ENCODE measurements around the gene OR7C2.

Gene OR7C2

GRCh38 chr19:14941189-14941588, at the start of gene OR7C2:
Gene OR7C2 (plus strand): TSS chr19:14941489. CDS start chr19:14941489, 0 bp downstream.
- in situ Hi-C loops (cut with MboI; ENCODE audit: low sequenced_read_pairs, unreplicated experiment): no loop called here
- TF ChIP-seq, protein P1, sequence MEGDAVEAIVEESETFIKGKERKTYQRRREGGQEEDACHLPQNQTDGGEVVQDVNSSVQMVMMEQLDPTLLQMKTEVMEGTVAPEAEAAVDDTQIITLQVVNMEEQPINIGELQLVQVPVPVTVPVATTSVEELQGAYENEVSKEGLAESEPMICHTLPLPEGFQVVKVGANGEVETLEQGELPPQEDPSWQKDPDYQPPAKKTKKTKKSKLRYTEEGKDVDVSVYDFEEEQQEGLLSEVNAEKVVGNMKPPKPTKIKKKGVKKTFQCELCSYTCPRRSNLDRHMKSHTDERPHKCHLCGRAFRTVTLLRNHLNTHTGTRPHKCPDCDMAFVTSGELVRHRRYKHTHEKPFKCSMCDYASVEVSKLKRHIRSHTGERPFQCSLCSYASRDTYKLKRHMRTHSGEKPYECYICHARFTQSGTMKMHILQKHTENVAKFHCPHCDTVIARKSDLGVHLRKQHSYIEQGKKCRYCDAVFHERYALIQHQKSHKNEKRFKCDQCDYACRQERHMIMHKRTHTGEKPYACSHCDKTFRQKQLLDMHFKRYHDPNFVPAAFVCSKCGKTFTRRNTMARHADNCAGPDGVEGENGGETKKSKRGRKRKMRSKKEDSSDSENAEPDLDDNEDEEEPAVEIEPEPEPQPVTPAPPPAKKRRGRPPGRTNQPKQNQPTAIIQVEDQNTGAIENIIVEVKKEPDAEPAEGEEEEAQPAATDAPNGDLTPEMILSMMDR (IDR thresholded peaks at IDR 0.05; ENCODE audit: borderline replicate concordance, control extremely low read depth, extremely low read depth, insufficient read depth, missing control alignments): no peak
- DNase-seq (ENCODE audit: low spot score): no peak

DNA sequence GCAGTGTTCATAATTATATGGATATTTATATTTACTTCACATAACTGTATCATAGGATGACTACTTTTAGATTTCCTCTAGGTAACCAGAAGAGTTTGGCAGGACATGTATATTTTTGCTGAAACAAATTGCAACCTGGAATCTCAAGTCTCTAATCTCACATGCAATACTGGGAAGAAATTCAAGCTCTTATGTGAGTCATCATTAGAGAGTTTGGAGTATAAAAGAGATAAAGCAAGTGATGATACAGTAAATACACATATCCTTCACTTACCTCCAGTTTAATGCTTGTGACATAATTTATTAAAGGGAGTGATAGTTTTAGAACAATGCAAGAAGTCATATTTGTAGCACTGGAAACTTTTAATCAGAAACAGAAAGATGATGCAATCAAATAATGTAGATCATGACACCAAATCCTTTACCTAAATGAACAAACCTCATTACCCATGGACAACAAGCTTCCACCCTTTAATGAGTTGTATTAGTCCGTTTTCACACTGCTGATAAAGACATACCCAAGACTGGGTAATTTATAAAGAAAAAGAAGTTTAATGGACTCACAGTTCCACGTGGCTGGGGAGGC, 39.5 kb upstream of the OR7C2 start:
- TF ChIP-seq, protein P1 (IDR thresholded peaks at IDR 0.05; ENCODE audit: borderline replicate concordance, control extremely low read depth, extremely low read depth, insufficient read depth, missing control alignments): no peak

DNA sequence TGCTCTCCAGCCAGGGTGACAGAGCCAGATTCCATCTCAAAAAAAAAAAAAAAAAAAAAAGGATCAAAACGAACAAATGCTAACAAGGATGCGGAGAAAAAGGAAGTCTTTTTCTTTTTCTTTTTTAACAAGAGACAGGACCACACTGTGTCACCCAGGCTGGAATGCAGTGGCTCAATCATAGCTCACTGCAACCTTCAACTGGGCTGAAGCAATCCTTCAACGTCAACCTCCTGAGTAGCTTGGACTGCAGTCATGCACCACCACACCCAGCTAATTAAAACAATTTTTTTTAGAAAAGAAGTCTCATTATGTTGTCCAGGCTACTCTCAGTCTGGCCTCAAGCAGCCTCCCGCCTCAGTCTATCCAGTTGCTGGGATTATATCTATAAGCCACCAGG, 34.6 kb upstream of the OR7C2 start:
- in situ Hi-C loops (cut with MboI; ENCODE audit: low sequenced_read_pairs, unreplicated experiment): no loop called here
- DNase-seq (ENCODE audit: low spot score): no peak
- TF ChIP-seq, protein P1 (IDR thresholded peaks at IDR 0.05; ENCODE audit: borderline replicate concordance, control extremely low read depth, extremely low read depth, insufficient read depth, missing control alignments): no peak

More for the DNA sequence above, 39.5 kb upstream of the OR7C2 start:
- no peak for DNase-seq (ENCODE audit: low spot score)
- in situ Hi-C loops (cut with MboI; ENCODE audit: low sequenced_read_pairs, unreplicated experiment): no loop called here

- DNase-seq (ENCODE audit: low spot score): no peak
- TF ChIP-seq, protein P1 (IDR thresholded peaks at IDR 0.05; ENCODE audit: borderline replicate concordance, control extremely low read depth, extremely low read depth, insufficient read depth, missing control alignments): no peak
- in situ Hi-C loops (cut with MboI; ENCODE audit: low sequenced_read_pairs, unreplicated experiment): no loop called here
These were observed 26.2 kb upstream of the OR7C2 start for GRCh38 chr19:14915116-14915515.

DNA sequence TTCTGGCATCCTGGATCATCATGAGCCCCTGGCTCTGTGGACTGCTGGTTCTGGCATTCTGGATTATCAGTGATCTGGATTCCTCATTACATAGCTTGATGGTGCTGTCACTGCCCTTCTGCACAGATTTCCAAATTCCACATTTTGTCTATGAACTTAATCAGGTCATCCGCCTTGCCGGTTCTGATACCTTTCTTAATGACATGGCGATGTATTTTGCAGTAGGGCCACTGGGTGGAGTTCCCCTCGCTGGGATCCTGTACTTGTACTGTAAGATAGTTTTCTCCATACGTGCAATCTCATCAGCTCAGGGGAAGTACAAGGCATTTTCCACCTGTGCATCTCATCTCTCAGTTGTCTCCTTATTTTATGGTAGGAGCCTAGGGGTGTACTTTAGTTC, 24.4 kb upstream of the OR7C2 start:
- peak; percentile 23 for DNase-seq (ENCODE audit: low spot score)
- in situ Hi-C loops (cut with MboI; ENCODE audit: low sequenced_read_pairs, unreplicated experiment): no loop called here
- TF ChIP-seq, protein P1 (IDR thresholded peaks at IDR 0.05; ENCODE audit: borderline replicate concordance, control extremely low read depth, extremely low read depth, insufficient read depth, missing control alignments): no peak

DNA sequence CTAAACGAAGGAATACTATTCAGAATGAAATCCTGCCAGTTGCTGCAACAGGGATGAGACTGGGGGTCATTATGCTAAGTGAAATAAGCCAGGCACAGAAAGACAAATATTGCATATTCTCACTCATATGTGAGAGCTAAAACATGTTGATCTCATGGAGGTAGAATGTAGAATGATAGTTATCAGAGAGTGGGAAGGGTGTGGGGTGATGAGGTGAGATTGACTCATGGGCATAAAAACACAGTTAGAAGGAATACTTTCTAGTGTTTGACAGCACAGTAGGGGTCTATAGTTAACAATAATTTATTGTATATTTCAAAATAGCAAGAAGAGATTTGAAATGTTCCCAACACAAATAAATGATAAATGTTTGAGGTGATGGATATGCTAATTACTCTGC, 7.8 kb upstream of the OR7C2 start:
- TF ChIP-seq, protein P1 (IDR thresholded peaks at IDR 0.05; ENCODE audit: borderline replicate concordance, control extremely low read depth, extremely low read depth, insufficient read depth, missing control alignments): no peak
- DNase-seq (ENCODE audit: low spot score): no peak
- in situ Hi-C loops (cut with MboI; ENCODE audit: low sequenced_read_pairs, unreplicated experiment): no loop called here
